Neural cell (in vitro differentiated cells): ENCODE data around the gene SELP. TPM values are rescaled to one million over a fixed set of nuclear protein-coding genes. Genes with fewer than 3 reads are reported as not detected.

Source experiments
- H2AFZ ChIP-seq: fragments of 200-600, 300-800 bp; sonication (generic), shearing (Covaris generic); 2 replicates; pipeline ENCODE4 v1.6.0; 2014; ENCODE audit warnings: low read depth, mild to moderate bottlenecking, antibody characterized with exemption, low read length, moderate library complexity
- H3F3A ChIP-seq: fragments of 200-600 bp; shearing (Covaris generic); 2 replicates; pipeline ENCODE4 v1.6.1; 2016; ENCODE audit warnings: mild to moderate bottlenecking, moderate library complexity, mixed read lengths, antibody characterized with exemption, low read length; ENCODE audit not compliant: insufficient read depth, poor library complexity, severe bottlenecking
- H3K27ac ChIP-seq: fragments of 200-600, 300-800 bp; sonication (generic), shearing (Covaris generic); 2 replicates; pipeline ENCODE4 v1.5.1; 2014; ENCODE audit warnings: mild to moderate bottlenecking, low read length, moderate library complexity
- H3K27me3 ChIP-seq: fragments of 300-800, 200-600 bp; sonication (generic), shearing (Covaris generic); 2 replicates; pipeline ENCODE4 v1.6.0; 2014; ENCODE audit warnings: mild to moderate bottlenecking, low read depth, low read length, moderate library complexity; ENCODE audit not compliant: insufficient read depth
- H3K36me3 ChIP-seq: fragments of 300-800, 200-600 bp; sonication (generic), shearing (Covaris generic); 2 replicates; pipeline ENCODE4 v1.5.1; 2014; ENCODE audit warnings: mild to moderate bottlenecking, antibody characterized with exemption, low read length, moderate library complexity; ENCODE audit not compliant: insufficient read depth
- H3K4me2 ChIP-seq: fragments of 300-800, 200-600 bp; sonication (generic), shearing (Covaris generic); 2 replicates; pipeline ENCODE4 v1.6.0; 2014; ENCODE audit warnings: mild to moderate bottlenecking, low read length
- H3K4me3 ChIP-seq: fragments of 300-800, 200-600 bp; sonication (generic), shearing (Covaris generic); 2 replicates; pipeline ENCODE4 v1.5.1; 2014; ENCODE audit warnings: mild to moderate bottlenecking, low read length, moderate library complexity
- H3K79me2 ChIP-seq: fragments of 200-600 bp; shearing (Covaris generic); replicated peaks from 2 replicates; pipeline ENCODE4 v1.6.0; 2014; ENCODE audit warnings: mild to moderate bottlenecking, low read length, moderate library complexity; ENCODE audit not compliant: insufficient read depth
- H3K9ac ChIP-seq: fragments of 300-800, 200-600 bp; sonication (generic), shearing (Covaris generic); 2 replicates; pipeline ENCODE4 v1.6.1; 2016; ENCODE audit warnings: mild to moderate bottlenecking, low read length, mixed read lengths
- H3K9me2 ChIP-seq: fragments of 200-600 bp; shearing (Covaris generic); 2 replicates; pipeline ENCODE4 v1.6.1; 2016; ENCODE audit warnings: mild to moderate bottlenecking, low read length, mixed read lengths; ENCODE audit not compliant: insufficient read depth
- H3K9me3 ChIP-seq: fragments of 200-600, 300-800 bp; sonication (generic), shearing (Covaris generic); 2 replicates; pipeline ENCODE4 v1.6.1; 2016; ENCODE audit warnings: mild to moderate bottlenecking, mixed run types, low read length, moderate library complexity, mixed read lengths
- H4K20me1 ChIP-seq: fragments of 200-600 bp; shearing (Covaris generic); 2 replicates; pipeline ENCODE4 v1.6.1; 2016; ENCODE audit warnings: mild to moderate bottlenecking, mixed run types; ENCODE audit not compliant: insufficient read depth
- EP300 ChIP-seq: fragments of 450-650 bp; conservative IDR thresholded peaks from 2 replicates; pipeline ENCODE4 v1.6.1; 2014; ENCODE audit warnings: antibody characterized with exemption, mild to moderate bottlenecking, moderate library complexity; ENCODE audit not compliant: poor library complexity, severe bottlenecking
- EZH2 ChIP-seq: fragments of 200-600, 300-800 bp; shearing (Covaris generic), sonication (generic); IDR thresholded peaks from 2 replicates; pipeline ENCODE4 v1.6.1; 2014; ENCODE audit warnings: antibody characterized with exemption, low read length, borderline replicate concordance, mild to moderate bottlenecking; ENCODE audit not compliant: insufficient read depth, poor library complexity, severe bottlenecking
- MXI1 ChIP-seq: fragments of 450-650 bp; conservative IDR thresholded peaks from 2 replicates; pipeline ENCODE4 v1.6.1; 2014; ENCODE audit warnings: antibody characterized with exemption, mild to moderate bottlenecking; ENCODE audit not compliant: poor library complexity, severe bottlenecking
- POLR2AphosphoS5 ChIP-seq: IDR thresholded peaks from 2 replicates; pipeline ENCODE4 v1.6.1; 2012
- RAD21 ChIP-seq: fragments of 450-650 bp; conservative IDR thresholded peaks from 2 replicates; pipeline ENCODE4 v1.6.1; 2014; ENCODE audit warnings: antibody characterized with exemption, mild to moderate bottlenecking, moderate library complexity
- SMC3 ChIP-seq: fragments of 450-650 bp; conservative IDR thresholded peaks from 2 replicates; pipeline ENCODE4 v1.6.1; 2014; ENCODE audit warnings: antibody characterized with exemption, mild to moderate bottlenecking, moderate library complexity; ENCODE audit not compliant: poor library complexity
- TAF1 ChIP-seq: IDR thresholded peaks from 2 replicates; pipeline ENCODE4 v1.6.1; 2012; ENCODE audit warnings: low read depth
- polyA plus RNA-seq: library from polyadenylated mRNA; depleted of rRNA; stranded (reverse); fragments of >200 nt; gene quantifications from 2 replicates; pipeline ENCODE4 v1.2.3, GENCODE V29; 2014
- TF ChIP-seq, protein P1 (sequence below): fragments of 450-650 bp; IDR thresholded peaks from 2 replicates; pipeline ENCODE4 v1.5.1; 2014; ENCODE audit warnings: antibody characterized with exemption, mild to moderate bottlenecking, moderate library complexity; ENCODE audit not compliant: poor library complexity, severe bottlenecking
- TF ChIP-seq, protein P2 (sequence below): IDR thresholded peaks from 2 replicates; pipeline ENCODE4 v1.6.1; 2012; ENCODE audit warnings: borderline replicate concordance

SELP gene
- polyA plus RNA-seq, 1 donor from 2014 or later: not detected

GRCh38 chr1:169608226-169608625 is 21.7 kb downstream of the SELP start:
- Histone ChIP-seq H4K20me1 (no peaks in the 10 kb centered on the region), H2AFZ (no peak overlapping the region), H3K27me3 (no peaks in the 10 kb centered on the region), H3K4me3 (no peak overlapping the region), H3F3A (no peaks in the 10 kb centered on the region), H3K4me2 (no peak overlapping the region), H3K27ac (no peak overlapping the region), H3K79me2 (no peaks in the 10 kb centered on the region), H3K9me2 (no peaks in the 10 kb centered on the region), H3K9me3 (no peaks in the 10 kb centered on the region), H3K36me3 (no peaks in the 10 kb centered on the region), H3K9ac (no peak overlapping the region)
- TF ChIP-seq EZH2: no peak
- TF ChIP-seq, protein P1, sequence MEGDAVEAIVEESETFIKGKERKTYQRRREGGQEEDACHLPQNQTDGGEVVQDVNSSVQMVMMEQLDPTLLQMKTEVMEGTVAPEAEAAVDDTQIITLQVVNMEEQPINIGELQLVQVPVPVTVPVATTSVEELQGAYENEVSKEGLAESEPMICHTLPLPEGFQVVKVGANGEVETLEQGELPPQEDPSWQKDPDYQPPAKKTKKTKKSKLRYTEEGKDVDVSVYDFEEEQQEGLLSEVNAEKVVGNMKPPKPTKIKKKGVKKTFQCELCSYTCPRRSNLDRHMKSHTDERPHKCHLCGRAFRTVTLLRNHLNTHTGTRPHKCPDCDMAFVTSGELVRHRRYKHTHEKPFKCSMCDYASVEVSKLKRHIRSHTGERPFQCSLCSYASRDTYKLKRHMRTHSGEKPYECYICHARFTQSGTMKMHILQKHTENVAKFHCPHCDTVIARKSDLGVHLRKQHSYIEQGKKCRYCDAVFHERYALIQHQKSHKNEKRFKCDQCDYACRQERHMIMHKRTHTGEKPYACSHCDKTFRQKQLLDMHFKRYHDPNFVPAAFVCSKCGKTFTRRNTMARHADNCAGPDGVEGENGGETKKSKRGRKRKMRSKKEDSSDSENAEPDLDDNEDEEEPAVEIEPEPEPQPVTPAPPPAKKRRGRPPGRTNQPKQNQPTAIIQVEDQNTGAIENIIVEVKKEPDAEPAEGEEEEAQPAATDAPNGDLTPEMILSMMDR: no peak
- no peak for TF ChIP-seq EP300
- no peak for TF ChIP-seq SMC3
- no peak for TF ChIP-seq POLR2AphosphoS5
- no peak for TF ChIP-seq MXI1
- no peak for TF ChIP-seq TAF1
- TF ChIP-seq RAD21: no peak
- TF ChIP-seq, protein P2, sequence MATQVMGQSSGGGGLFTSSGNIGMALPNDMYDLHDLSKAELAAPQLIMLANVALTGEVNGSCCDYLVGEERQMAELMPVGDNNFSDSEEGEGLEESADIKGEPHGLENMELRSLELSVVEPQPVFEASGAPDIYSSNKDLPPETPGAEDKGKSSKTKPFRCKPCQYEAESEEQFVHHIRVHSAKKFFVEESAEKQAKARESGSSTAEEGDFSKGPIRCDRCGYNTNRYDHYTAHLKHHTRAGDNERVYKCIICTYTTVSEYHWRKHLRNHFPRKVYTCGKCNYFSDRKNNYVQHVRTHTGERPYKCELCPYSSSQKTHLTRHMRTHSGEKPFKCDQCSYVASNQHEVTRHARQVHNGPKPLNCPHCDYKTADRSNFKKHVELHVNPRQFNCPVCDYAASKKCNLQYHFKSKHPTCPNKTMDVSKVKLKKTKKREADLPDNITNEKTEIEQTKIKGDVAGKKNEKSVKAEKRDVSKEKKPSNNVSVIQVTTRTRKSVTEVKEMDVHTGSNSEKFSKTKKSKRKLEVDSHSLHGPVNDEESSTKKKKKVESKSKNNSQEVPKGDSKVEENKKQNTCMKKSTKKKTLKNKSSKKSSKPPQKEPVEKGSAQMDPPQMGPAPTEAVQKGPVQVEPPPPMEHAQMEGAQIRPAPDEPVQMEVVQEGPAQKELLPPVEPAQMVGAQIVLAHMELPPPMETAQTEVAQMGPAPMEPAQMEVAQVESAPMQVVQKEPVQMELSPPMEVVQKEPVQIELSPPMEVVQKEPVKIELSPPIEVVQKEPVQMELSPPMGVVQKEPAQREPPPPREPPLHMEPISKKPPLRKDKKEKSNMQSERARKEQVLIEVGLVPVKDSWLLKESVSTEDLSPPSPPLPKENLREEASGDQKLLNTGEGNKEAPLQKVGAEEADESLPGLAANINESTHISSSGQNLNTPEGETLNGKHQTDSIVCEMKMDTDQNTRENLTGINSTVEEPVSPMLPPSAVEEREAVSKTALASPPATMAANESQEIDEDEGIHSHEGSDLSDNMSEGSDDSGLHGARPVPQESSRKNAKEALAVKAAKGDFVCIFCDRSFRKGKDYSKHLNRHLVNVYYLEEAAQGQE: no peak

GRCh38 chr1:169604781-169605560 is 25.0 kb downstream of the SELP start:
- H4K20me1 ChIP-seq: no peaks in the 10 kb centered on the region

More at GRCh38 chr1:169604781-169605560, 25.0 kb downstream of the SELP start:
- no peaks in the 10 kb centered on the region for H3K79me2 ChIP-seq
- H3F3A ChIP-seq: no peaks in the 10 kb centered on the region
- H3K9me3 ChIP-seq: no peaks in the 10 kb centered on the region
- H3K4me3 ChIP-seq: no peak overlapping the region
- no peak overlapping the region for H3K27ac ChIP-seq
- no peak overlapping the region for H3K9ac ChIP-seq
- H3K36me3 ChIP-seq: no peaks in the 10 kb centered on the region
- no peaks in the 10 kb centered on the region for H3K27me3 ChIP-seq
- TF ChIP-seq POLR2AphosphoS5: no peak
- no peak for TF ChIP-seq SMC3
- no peak for TF ChIP-seq RAD21
- no peak for TF ChIP-seq TAF1
- no peak for TF ChIP-seq EP300
- no peak for TF ChIP-seq EZH2
- H3K4me2 ChIP-seq: no peak overlapping the region
- H2AFZ ChIP-seq: no peak overlapping the region
- H3K9me2 ChIP-seq: no peaks in the 10 kb centered on the region
